GM21423 (cell line): Measurements from ENCODE around the gene DENND4C.
"Not testable (repeated sequence)": the region's sequence is repeated elsewhere in the genome, so short reads cannot be mapped to it uniquely, and the experiment has no call there.

ENCODE experiments used
- ATAC-seq: cut with Tn5 transposase; IDR thresholded peaks from one replicate; pipeline ENCODE4 v1.9.1; 2021; ENCODE audit warnings: mild to moderate bottlenecking, moderate library complexity; ENCODE audit not compliant: unreplicated experiment

The DENND4C gene

GRCh38 chr9:19369107-19369506 is 138.6 kb downstream of the DENND4C start:
- no peak for ATAC-seq

DNA sequence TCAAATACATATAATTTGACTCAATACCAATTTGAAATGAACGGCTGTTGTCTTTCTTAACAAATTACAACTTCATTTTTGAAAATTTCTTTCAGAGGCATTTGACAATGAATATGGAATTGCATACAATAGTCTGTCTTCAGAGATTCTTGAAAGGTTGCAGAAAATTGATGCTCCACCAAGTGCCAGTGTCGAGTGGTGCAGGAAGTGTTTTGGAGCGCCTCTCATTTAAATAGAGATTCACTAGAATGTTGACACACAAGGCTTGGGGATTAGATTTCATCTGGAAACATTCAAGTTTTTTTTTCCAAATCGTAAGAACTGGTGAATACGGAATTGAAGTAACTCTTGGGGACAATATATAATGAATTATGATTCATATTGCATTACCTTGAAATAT is 141.4 kb downstream of the DENND4C start:
- ATAC-seq, result no peak

DNA sequence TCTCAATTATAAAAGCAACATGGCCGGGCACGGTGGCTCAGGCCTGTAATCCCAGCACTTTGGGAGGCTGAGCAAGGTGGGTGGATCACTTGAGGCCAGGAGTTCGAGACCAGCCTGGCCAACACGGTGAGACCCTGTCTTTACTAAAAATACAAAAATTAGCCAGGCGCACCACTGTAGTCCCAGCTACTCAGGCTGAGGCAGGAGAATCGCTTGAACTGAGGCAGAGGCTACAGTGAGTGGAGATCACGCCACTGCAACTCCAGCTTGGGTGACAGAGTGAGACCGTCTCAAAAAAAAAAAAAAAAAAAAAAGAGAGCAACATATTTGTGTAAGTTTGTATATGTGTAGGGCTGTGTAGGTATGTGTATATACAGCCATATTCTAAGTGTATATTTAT is 142.1 kb downstream of the DENND4C start:
- ATAC-seq, result no peak

GRCh38 chr9:19373527-19373926 is 143.0 kb downstream of the DENND4C start:
- no peak for ATAC-seq

- ATAC-seq, result no peak
Measured at GRCh38 chr9:19375538-19375937, 145.0 kb downstream of the DENND4C start.

- no peak for ATAC-seq
Measured at GRCh38 chr9:19376931-19377330, 146.4 kb downstream of the DENND4C start.

GRCh38 chr9:19378164-19378563 is 147.7 kb downstream of the DENND4C start:
- no peak for ATAC-seq

GRCh38 chr9:19378647-19379046 is 148.2 kb downstream of the DENND4C start:
- ATAC-seq, result no peak

- ATAC-seq, result no peak
Measured at GRCh38 chr9:19379283-19379682, 148.8 kb downstream of the DENND4C start.

DNA sequence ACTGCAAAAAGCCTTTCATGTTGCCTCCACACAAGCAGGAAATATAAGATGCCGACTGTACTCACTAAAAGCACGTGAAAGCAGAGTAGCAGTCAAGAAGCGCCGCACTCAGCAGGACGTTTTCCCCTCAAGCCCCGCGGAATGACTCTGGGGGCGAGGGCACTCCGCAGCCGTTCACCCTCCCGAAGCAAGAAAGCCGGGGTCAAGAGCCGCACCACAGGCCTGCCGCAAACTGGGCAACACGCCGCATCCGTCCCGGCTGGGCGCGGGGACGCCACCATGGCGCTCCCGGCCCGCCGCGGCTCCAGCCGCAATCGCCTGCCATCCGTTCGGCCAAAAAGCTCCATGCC is 149.2 kb downstream of the DENND4C start:
- peak; percentile 28 for ATAC-seq

- ATAC-seq, result no peak
Measured at GRCh38 chr9:19380826-19381075, 150.3 kb downstream of the DENND4C start.

DNA sequence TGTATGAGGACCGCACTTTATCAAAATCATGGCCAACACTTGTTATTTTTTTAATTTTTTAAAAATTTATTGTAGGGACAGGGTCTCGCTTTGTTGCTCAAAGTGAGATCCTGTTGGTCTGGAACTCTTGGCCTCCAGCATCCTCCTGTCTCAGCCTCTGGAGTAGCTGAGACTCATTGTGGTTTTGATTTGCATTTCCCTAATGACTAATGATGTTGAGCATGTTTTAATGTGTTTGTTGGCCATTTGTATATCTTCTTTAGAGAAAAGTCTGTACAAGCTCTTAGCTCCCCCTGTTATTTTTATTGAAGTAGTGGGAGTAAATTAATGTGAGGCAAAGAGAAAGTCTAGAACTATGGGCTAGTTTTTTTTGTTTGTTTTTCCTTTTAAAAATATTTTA is 151.2 kb downstream of the DENND4C start:
- ATAC-seq, result no peak

- not testable (repeated sequence) for ATAC-seq
Measured at GRCh38 chr9:19385212-19385611, 154.7 kb downstream of the DENND4C start.

GRCh38 chr9:19385786-19386501 is 155.5 kb downstream of the DENND4C start:
- ATAC-seq, result no peak

GRCh38 chr9:19386502-19387044 is 156.1 kb downstream of the DENND4C start:
- no peak for ATAC-seq

DNA sequence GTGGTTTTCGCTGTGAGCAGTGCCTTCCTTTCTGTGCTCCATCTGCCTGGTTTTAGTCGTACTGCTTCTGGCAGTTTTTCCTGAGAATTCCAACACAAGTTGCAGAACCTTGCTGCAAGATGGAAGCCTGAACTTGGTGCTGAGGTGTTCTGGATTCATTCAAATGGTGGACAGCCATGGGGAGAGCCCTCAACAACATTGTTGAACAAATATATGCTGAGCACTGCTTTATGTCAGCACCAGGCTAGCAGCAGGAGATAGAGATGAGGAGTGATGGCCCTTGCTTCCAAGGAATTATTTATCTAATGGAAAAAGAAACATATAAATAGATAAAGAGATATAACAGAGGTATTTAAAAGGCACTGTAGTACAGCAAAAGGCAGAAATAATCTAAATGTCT is 156.8 kb downstream of the DENND4C start:
- ATAC-seq, result no peak

GRCh38 chr9:19389539-19389938 is 159.0 kb downstream of the DENND4C start:
- ATAC-seq, result not testable (repeated sequence)

DNA sequence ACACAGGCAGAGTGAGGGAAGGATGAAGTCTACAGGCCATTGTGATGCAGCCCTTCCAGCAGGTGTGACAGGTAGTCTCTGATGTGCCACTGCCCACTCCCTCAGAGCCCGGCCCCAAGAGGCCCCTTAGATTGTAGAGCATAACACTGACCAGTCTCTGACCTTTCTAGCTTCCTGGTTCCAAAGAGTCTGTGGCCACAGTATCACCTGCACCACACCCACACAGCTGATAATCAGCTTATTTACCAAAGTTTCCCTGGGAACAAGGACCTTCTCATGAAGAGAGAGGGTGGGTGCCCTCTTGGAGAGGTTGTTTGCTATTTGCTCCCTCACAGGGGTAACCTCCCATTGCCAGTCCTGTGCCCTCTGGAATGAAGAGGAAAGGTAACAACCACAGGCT is 167.4 kb downstream of the DENND4C start:
- ATAC-seq, result no peak

- ATAC-seq, result not testable (repeated sequence)
Measured at GRCh38 chr9:19403231-19403630, 172.7 kb downstream of the DENND4C start.

- ATAC-seq, result no peak
Measured at GRCh38 chr9:19404283-19405075, 174.0 kb downstream of the DENND4C start.

- no peak for ATAC-seq
Measured at GRCh38 chr9:19405771-19406170, 175.3 kb downstream of the DENND4C start.

DNA sequence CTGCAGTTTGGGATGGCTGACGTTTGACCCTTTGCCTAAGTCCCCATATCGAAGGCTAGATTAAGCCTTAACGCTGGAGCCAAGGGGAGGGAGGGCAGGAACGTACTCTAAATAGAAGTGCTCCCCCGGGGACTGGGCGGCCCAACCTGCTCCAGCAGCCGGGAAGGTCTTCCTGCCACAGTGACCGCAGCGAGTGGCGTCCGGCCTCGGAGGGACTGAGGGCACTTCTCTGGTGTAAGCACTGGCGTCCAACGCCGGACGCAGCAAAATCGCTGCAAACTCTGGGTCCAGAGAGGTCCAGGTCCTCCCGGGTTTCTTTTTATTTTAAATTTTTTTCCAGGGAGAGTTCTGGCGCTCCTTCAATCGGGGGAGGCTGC is 177.8 kb downstream of the DENND4C start:
- peak; percentile 7 for ATAC-seq
